Activated CD4-positive, alpha-beta T cell treated with anti-CD3 and anti-CD28 coated beads, Interleukin-2, amount 10 ng/mL, durations not matched to agents 7 days and 5 days (primary cell): Measurements from ENCODE around the gene OR2AE1. TPM values are rescaled to one million over a fixed set of nuclear protein-coding genes. Genes with fewer than 3 reads are reported as not detected.
"Not testable (repeated sequence)": the region's sequence is repeated elsewhere in the genome, so short reads cannot be mapped to it uniquely, and the experiment has no call there.

Experiments
- CTCF ChIA-PET: fragments of 350-600 bp; sonication (Branson Sonifier 250); formaldehyde crosslinking; loops from one replicate; lab custom pipeline; 2021; ENCODE audit warnings: antibody characterized with exemption; lab: Charles Lee
- POLR2A ChIA-PET: fragments of 350-600 bp; sonication (Branson Sonifier 250); formaldehyde crosslinking; loops from one replicate; lab custom pipeline; 2021; ENCODE audit warnings: antibody characterized with exemption; lab: Charles Lee
- DNase-seq: peaks from one replicate; pipeline ENCODE4 v3.0.0-alpha.2; 2020
- H3K27ac Mint-ChIP-seq: one replicate; pipeline ENCODE4 v1.8.0; 2021; ENCODE audit warnings: mild to moderate bottlenecking, moderate library complexity, mixed read lengths
- H3K27me3 Mint-ChIP-seq: one replicate; pipeline ENCODE4 v1.8.0; 2021; ENCODE audit warnings: mixed read lengths
- H3K36me3 Mint-ChIP-seq: one replicate; pipeline ENCODE4 v1.8.0; 2021; ENCODE audit warnings: low read depth, mixed read lengths
- H3K4me1 Mint-ChIP-seq: one replicate; pipeline ENCODE4 v1.8.0; 2021; ENCODE audit warnings: mixed read lengths
- H3K4me3 Mint-ChIP-seq: one replicate; pipeline ENCODE4 v1.8.0; 2021; ENCODE audit warnings: mild to moderate bottlenecking, moderate library complexity, mixed read lengths
- H3K9me3 Mint-ChIP-seq: one replicate; pipeline ENCODE4 v1.8.0; 2021; ENCODE audit warnings: mixed read lengths
- total RNA-seq, 2 experiments: library from RNA; stranded (reverse); gene quantifications; one replicate each; pipeline ENCODE4 v1.2.3, GENCODE V29; 2021

OR2AE1 gene
- total RNA-seq, 2 experiments from 2014 or later: 0.25 TPM; not detected in 1

DNA sequence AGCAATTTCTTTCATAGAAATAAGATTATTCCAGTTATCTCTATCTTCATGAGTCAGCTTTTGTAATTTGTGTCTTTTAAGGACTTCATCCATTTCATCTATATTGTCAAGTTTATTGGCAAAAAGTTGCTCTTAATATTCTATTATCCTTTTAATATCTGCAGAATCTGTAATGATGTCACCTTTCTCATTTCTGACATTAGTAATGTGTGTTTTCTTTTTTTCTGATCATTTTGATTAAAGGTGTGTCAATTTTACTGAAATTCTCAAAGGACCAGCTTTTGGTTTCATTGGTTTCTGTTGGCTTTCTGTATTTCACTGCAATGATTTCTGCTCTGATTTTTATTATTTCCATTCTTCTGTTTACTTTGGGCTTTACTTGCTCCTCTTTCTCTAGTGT lies 17.9 kb upstream of the OR2AE1 start:
- Mint-ChIP-seq H3K36me3 (peaks cover 54% of the 10 kb centered on the region), H3K27me3 (no peaks in the 10 kb centered on the region), H3K9me3 (peaks cover 13% of the 10 kb centered on the region), H3K27ac (no peak overlapping the region), H3K4me3 (no peak overlapping the region), H3K4me1 (peaks cover 13% of the 10 kb centered on the region)
- ChIA-PET POLR2A (no interaction called here), CTCF (interaction anchor here (0.6 kb wide), 1 partner anchor 102 kb away, joined by 3 read pairs; no protein-coding TSS in a partner anchor)
- DNase-seq: no peak

DNA sequence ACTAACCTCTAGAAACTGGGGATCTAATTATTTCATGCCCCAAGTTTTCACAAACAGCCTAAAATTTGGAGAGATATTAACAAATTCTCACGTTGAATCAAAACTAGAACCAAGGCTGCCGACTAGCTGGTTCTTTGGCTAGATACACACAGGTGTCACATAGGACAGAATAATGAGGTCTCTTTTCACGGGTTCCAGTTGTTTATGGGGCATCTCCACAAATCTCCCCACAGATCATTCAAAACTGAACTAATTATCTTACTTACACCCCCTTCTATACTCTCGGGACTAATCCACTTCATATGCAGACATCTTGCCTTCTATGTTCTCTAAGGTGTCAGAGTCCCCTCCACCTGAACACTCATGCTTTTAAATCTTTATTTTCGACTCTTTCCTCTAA lies 16.4 kb upstream of the OR2AE1 start:
- ChIA-PET POLR2A (no interaction called here), CTCF (interaction anchor here (0.6 kb wide), 1 partner anchor 199 kb away, joined by 3 read pairs; no protein-coding TSS in a partner anchor)
- Mint-ChIP-seq H3K4me1 (peaks cover 8% of the 10 kb centered on the region), H3K4me3 (no peak overlapping the region), H3K27ac (no peak overlapping the region), H3K36me3 (peaks cover 48% of the 10 kb centered on the region), H3K27me3 (no peaks in the 10 kb centered on the region), H3K9me3 (peaks cover 17% of the 10 kb centered on the region)
- DNase-seq: no peak

DNA sequence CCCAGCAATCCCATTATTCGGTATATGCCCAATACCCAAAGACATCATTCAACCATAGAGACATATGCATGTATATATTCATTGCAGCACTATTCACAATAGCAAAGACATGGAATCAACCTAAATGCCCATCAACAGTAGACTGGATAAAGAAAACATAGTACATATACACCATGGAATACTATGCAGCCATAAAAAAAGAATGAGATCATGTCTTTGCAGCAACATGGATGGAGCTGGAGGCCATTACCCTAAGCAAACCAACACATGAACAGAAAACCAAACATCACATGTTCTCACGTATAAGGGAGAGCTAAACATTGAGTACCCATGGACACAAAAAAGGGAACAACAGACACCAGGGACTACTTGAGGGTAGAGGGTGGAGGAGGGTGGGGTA lies 13.5 kb upstream of the OR2AE1 start:
- H3K9me3 Mint-ChIP-seq: peaks cover 11% of the 10 kb centered on the region

DNA sequence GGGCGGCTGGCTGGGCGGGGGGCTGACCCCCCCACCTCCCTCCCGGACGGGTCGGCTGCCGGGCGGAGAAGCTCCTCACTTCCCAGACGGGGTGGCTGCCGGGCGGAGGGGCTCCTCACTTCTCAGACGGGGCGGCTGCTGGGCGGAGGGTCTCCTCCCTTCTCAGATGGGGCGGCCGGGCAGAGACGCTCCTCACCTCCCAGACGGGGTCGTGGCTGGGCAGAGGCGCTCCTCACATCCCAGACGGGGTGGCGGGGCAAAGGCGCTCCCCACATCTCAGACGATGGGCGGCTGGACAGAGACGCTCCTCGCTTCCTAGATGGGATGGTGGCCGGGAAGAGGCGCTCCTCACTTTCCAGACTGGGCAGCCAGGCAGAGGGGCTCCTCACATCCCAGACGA lies 11.5 kb upstream of the OR2AE1 start:
- Mint-ChIP-seq H3K36me3 (peaks cover 39% of the 10 kb centered on the region), H3K9me3 (peaks cover 14% of the 10 kb centered on the region)
- POLR2A ChIA-PET, H3K27ac Mint-ChIP-seq, H3K4me1 Mint-ChIP-seq, H3K27me3 Mint-ChIP-seq, CTCF ChIA-PET, H3K4me3 Mint-ChIP-seq, DNase-seq: not testable (repeated sequence)

More for the DNA sequence above, 13.5 kb upstream of the OR2AE1 start:
- H3K27ac Mint-ChIP-seq, H3K27me3 Mint-ChIP-seq, DNase-seq, H3K4me1 Mint-ChIP-seq, H3K4me3 Mint-ChIP-seq, POLR2A ChIA-PET: not testable (repeated sequence)
- CTCF ChIA-PET: interaction anchor here (0.6 kb wide), 1 partner anchor 1521 kb away, joined by 3 read pairs; no protein-coding TSS in a partner anchor
- H3K36me3 Mint-ChIP-seq: peaks cover 43% of the 10 kb centered on the region

DNA sequence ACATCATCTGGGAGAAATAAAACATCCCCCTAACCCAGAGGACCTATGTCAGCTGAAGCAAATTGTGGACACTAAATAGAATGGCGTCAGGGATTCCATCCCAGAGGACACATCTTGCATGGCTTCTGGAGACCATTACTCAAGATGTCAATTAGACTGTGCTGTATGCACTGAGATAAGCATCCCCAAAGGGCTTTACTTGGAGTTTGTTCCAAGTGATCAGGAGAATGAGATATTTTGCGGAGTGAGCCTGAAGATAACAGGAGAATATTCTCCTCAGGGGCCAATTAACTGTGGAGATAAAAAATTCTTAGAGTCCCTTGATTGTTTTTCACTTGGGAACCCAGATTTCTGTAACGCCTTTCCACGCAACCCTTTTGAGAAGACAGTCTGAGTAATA lies 4.5 kb upstream of the OR2AE1 start:
- CTCF ChIA-PET: no interaction called here
- Mint-ChIP-seq H3K4me3 (no peak overlapping the region), H3K36me3 (no peaks in the 10 kb centered on the region), H3K27me3 (no peaks in the 10 kb centered on the region), H3K4me1 (no peaks in the 10 kb centered on the region), H3K9me3 (peaks cover 2% of the 10 kb centered on the region), H3K27ac (no peak overlapping the region)
- POLR2A ChIA-PET: no interaction called here
- DNase-seq: no peak

DNA sequence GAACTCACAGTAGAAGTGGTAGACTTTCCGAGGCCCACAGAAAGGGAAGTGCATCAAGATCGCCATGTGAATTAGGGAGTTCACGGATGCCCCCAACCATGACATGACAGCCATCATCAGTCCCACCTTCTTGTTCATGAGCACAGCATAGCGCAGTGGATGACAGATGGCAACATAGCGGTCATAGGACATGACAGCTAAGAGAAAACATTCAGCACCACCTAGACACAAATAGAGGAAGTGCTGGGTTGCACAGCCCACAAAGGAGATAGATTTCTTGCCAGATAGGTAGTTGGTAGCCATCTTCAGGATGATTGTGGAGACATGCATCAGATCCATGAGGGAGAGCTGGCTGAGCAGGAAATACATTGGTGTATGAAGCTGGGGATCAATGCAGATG lies 342 bp downstream of the OR2AE1 start:
- POLR2A ChIA-PET: no interaction called here
- no peaks in the 10 kb centered on the region for H3K9me3 Mint-ChIP-seq
- H3K36me3 Mint-ChIP-seq: no peaks in the 10 kb centered on the region
- H3K4me3 Mint-ChIP-seq: no peak overlapping the region
- no peaks in the 10 kb centered on the region for H3K4me1 Mint-ChIP-seq
- CTCF ChIA-PET: no interaction called here
- DNase-seq: no peak
- no peaks in the 10 kb centered on the region for H3K27me3 Mint-ChIP-seq
- H3K27ac Mint-ChIP-seq: no peak overlapping the region

DNA sequence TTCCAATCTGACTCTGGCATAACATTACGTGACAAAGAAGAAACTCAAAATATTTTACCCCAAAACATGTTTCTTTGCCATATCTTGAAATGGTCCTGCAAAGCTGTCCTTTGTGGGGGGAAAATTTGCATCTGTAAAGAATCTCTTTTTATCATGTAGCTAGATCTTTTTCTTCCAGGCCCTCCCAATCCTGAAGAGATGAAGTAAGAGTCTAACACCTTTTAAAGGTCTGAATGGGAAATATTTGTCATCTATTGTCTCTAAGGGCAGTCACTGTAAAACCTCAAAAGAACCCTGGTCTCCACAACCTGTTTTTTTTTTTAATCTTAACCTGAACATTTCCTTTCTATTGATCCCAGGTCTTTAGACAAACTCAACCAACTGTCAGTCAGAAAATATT lies 8.6 kb downstream of the OR2AE1 start:
- no peaks in the 10 kb centered on the region for H3K9me3 Mint-ChIP-seq
- ChIA-PET POLR2A (interaction anchor here (0.7 kb wide), 1 partner anchor 84 kb away, joined by 3 read pairs; no protein-coding TSS in a partner anchor), CTCF (no interaction called here)
- H3K27ac Mint-ChIP-seq: no peak overlapping the region
- no peaks in the 10 kb centered on the region for H3K36me3 Mint-ChIP-seq
- no peak for DNase-seq
- H3K27me3 Mint-ChIP-seq: peaks cover 33% of the 10 kb centered on the region
- H3K4me3 Mint-ChIP-seq: no peak overlapping the region
- no peaks in the 10 kb centered on the region for H3K4me1 Mint-ChIP-seq

DNA sequence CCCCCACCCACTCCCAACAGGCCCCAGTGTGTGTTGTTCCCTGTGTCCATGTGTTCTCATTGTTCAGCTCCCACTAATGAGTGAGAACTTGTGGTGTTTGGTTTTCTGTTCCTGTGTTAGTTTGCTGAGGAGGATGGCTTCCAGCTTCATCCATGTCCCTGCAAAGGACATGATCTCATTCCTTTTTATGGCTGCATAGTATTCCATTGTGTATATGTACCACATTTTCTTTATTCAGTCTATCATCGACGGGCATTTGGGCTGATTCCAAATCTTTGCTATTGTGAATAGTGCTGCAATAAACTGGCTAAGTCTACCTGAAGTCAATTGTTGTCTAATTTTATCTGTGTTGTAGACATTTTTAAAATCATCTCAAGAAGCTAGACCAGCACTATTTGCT lies 9.4 kb downstream of the OR2AE1 start:
- POLR2A ChIA-PET, H3K4me3 Mint-ChIP-seq, DNase-seq, H3K9me3 Mint-ChIP-seq, H3K4me1 Mint-ChIP-seq, H3K27ac Mint-ChIP-seq, H3K36me3 Mint-ChIP-seq: not testable (repeated sequence)
- CTCF ChIA-PET: interaction anchor here (0.6 kb wide), 1 partner anchor 1943 kb away, joined by 4 read pairs; no protein-coding TSS in a partner anchor
- peaks cover 33% of the 10 kb centered on the region for H3K27me3 Mint-ChIP-seq

DNA sequence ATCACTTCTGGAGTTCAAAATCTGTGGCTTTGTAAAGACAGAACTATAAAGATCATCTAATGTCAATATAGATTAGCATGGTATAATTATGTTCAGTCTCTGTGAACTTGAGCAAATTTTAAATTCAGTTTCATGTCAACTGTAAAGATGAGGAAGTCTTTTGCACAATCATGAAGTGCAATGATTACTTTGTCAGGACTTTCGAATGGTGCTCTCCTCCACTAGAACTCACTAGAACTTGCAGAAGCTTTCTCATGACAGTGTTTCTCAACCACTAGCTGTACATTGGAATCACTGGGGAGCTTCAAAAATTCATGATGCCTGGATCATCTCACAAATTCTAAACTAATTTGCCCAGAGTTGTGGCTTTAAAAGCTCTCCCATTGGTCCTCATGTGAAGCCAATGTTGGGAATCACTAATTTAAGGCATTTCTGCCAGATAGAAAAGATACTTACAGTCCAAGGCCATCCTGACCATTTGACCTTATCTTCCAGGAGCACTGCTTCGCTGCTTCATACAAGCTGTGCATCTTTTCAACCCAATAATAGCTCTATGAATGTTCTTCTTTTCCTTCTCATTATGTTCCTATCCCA lies 12.9 kb downstream of the OR2AE1 start:
- POLR2A ChIA-PET: no interaction called here
- CTCF ChIA-PET: no interaction called here
- no peaks in the 10 kb centered on the region for H3K36me3 Mint-ChIP-seq

DNA sequence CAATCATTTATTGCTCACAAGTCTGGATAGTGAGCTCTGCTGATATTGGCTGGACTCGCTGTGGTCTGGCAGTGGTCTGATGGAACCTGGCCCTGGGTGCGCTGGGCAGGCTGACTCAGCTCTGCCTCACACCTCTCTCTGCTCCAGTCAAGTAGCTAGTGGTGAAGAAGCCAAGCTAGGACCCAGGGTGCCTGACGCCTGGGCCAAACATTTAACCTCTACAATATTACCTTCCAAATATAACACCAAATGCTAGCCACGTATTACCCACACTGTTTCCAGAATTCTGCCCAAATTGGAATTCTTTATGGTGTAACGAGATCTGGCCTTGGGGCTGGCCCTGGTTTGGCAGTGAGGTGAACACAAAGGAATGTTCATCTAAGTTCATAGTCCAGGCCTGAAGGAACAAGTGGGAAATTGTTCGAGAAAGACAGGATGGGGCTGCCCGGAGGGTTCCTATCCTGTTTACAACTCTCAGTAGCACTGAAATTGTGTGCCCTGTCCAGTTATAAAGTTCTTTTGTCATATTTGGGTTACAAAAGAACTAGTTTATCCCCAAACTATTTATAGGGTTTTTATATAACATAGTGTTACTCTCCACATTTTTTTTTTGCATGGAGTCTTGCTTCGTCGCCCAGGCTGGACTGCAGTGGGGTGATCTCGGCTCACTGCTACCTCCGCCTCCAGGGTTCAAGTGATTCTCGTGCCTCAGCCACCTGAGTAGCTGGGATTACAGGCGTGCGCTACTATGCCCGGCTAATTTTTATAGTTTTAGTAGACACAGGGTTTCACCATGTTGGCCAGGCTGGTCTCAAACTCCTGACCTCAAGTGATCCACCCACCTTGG lies 16.3 kb downstream of the OR2AE1 start:
- Mint-ChIP-seq H3K9me3 (no peaks in the 10 kb centered on the region), H3K4me1 (no peaks in the 10 kb centered on the region), H3K27ac (no peak overlapping the region), H3K27me3 (peaks cover 9% of the 10 kb centered on the region), H3K4me3 (no peak overlapping the region), H3K36me3 (no peaks in the 10 kb centered on the region)
- ChIA-PET POLR2A (no interaction called here), CTCF (no interaction called here)
- no peak for DNase-seq

More for the DNA sequence above, 12.9 kb downstream of the OR2AE1 start:
- Mint-ChIP-seq H3K27me3 (peaks cover 32% of the 10 kb centered on the region), H3K27ac (no peak overlapping the region), H3K4me3 (no peak overlapping the region), H3K9me3 (no peaks in the 10 kb centered on the region), H3K4me1 (no peaks in the 10 kb centered on the region)
- no peak for DNase-seq

DNA sequence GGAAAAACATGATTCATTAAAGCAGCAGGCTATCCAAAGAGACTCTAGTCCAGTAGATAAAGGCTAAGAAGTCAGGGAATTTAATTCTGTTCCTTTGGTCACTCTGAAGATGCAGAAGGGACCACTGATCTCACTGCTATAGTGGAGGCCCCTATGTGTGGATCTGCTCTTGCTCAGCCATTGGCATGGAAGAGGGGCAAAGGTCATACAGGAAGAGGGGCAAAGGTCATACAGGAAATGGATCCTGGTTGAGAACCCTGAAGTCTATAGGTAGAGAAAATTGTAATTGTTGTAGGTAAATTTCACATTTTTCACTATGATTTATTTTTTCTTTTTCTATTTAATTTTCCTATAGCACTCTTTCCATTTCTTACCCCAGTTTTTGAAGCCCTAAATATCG lies 21.6 kb downstream of the OR2AE1 start:
- H3K9me3 Mint-ChIP-seq: no peaks in the 10 kb centered on the region
- no peak overlapping the region for H3K4me3 Mint-ChIP-seq
- no peak overlapping the region for H3K27ac Mint-ChIP-seq
- CTCF ChIA-PET: interaction anchor here (0.5 kb wide), 1 partner anchor 68 kb away, joined by 3 read pairs; no protein-coding TSS in a partner anchor
- no peaks in the 10 kb centered on the region for H3K36me3 Mint-ChIP-seq
- peaks cover 22% of the 10 kb centered on the region for H3K27me3 Mint-ChIP-seq
- H3K4me1 Mint-ChIP-seq: no peaks in the 10 kb centered on the region
- no peak for DNase-seq
- POLR2A ChIA-PET: no interaction called here

DNA sequence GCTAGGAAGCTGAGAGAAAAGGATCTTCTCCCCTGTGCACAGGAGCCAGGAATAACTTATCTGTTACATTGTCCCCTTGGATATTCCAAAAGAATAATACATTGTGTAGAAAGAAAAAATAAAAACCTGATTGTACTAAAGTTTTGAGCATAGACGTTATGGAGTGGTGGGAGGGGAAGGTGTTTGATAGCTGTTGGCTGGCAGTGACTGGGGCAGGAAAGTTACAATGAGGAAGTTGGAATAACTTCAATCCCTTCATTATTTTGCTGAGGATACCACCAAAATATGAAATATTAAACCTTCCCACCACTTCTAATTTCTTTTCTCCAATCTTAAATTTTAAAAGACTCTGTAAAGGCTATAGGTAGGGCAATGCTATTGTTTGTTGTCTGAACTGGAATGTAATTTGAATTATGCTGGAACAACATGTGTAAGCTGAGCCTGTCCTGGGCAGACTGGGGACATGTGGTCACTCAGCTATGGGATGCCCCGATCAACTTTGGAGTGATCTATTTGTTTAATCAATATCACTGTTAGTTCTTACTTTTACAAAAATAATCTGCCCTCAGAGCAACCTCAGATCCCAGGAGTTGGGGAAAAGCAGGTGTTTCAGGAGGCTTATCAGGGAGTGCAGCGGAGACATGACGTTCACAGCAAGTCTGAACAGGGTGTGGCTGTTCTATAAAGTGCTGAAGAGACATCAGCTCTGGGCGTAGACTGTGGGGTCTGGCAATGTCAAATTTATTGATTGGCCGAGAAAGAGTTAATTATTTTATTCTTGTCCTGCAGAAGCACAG lies 28.2 kb downstream of the OR2AE1 start:
- ChIA-PET CTCF (interaction anchor here (0.6 to 1.3 kb wide), 2 partner anchors 9 to 56 kb away, joined by 3 read pairs; no protein-coding TSS in a partner anchor), POLR2A (no interaction called here)
- Mint-ChIP-seq H3K4me3 (no peak overlapping the region), H3K9me3 (no peaks in the 10 kb centered on the region), H3K36me3 (no peaks in the 10 kb centered on the region), H3K27me3 (peaks cover 19% of the 10 kb centered on the region), H3K4me1 (no peaks in the 10 kb centered on the region), H3K27ac (no peak overlapping the region)
- no peak for DNase-seq
